Neural cell (in vitro differentiated cells): ENCODE data around the gene IL15RA. TPM values are rescaled to one million over a fixed set of nuclear protein-coding genes. Genes with fewer than 3 reads are reported as not detected.

Experiments used
- H2AFZ ChIP-seq: fragments of 200-600, 300-800 bp; sonication (generic), shearing (Covaris generic); 2 replicates; pipeline ENCODE4 v1.6.0; 2014; ENCODE audit warnings: low read depth, mild to moderate bottlenecking, antibody characterized with exemption, low read length, moderate library complexity
- H3F3A ChIP-seq: fragments of 200-600 bp; shearing (Covaris generic); 2 replicates; pipeline ENCODE4 v1.6.1; 2016; ENCODE audit warnings: mild to moderate bottlenecking, moderate library complexity, mixed read lengths, antibody characterized with exemption, low read length; ENCODE audit not compliant: insufficient read depth, poor library complexity, severe bottlenecking
- H3K27ac ChIP-seq: fragments of 200-600, 300-800 bp; sonication (generic), shearing (Covaris generic); 2 replicates; pipeline ENCODE4 v1.5.1; 2014; ENCODE audit warnings: mild to moderate bottlenecking, low read length, moderate library complexity
- H3K27me3 ChIP-seq: fragments of 300-800, 200-600 bp; sonication (generic), shearing (Covaris generic); 2 replicates; pipeline ENCODE4 v1.6.0; 2014; ENCODE audit warnings: mild to moderate bottlenecking, low read depth, low read length, moderate library complexity; ENCODE audit not compliant: insufficient read depth
- H3K36me3 ChIP-seq: fragments of 300-800, 200-600 bp; sonication (generic), shearing (Covaris generic); 2 replicates; pipeline ENCODE4 v1.5.1; 2014; ENCODE audit warnings: mild to moderate bottlenecking, antibody characterized with exemption, low read length, moderate library complexity; ENCODE audit not compliant: insufficient read depth
- H3K4me2 ChIP-seq: fragments of 300-800, 200-600 bp; sonication (generic), shearing (Covaris generic); 2 replicates; pipeline ENCODE4 v1.6.0; 2014; ENCODE audit warnings: mild to moderate bottlenecking, low read length
- H3K4me3 ChIP-seq: fragments of 300-800, 200-600 bp; sonication (generic), shearing (Covaris generic); 2 replicates; pipeline ENCODE4 v1.5.1; 2014; ENCODE audit warnings: mild to moderate bottlenecking, low read length, moderate library complexity
- H3K79me2 ChIP-seq: fragments of 200-600 bp; shearing (Covaris generic); replicated peaks from 2 replicates; pipeline ENCODE4 v1.6.0; 2014; ENCODE audit warnings: mild to moderate bottlenecking, low read length, moderate library complexity; ENCODE audit not compliant: insufficient read depth
- H3K9ac ChIP-seq: fragments of 300-800, 200-600 bp; sonication (generic), shearing (Covaris generic); 2 replicates; pipeline ENCODE4 v1.6.1; 2016; ENCODE audit warnings: mild to moderate bottlenecking, low read length, mixed read lengths
- H3K9me2 ChIP-seq: fragments of 200-600 bp; shearing (Covaris generic); 2 replicates; pipeline ENCODE4 v1.6.1; 2016; ENCODE audit warnings: mild to moderate bottlenecking, low read length, mixed read lengths; ENCODE audit not compliant: insufficient read depth
- H3K9me3 ChIP-seq: fragments of 200-600, 300-800 bp; sonication (generic), shearing (Covaris generic); 2 replicates; pipeline ENCODE4 v1.6.1; 2016; ENCODE audit warnings: mild to moderate bottlenecking, mixed run types, low read length, moderate library complexity, mixed read lengths
- H4K20me1 ChIP-seq: fragments of 200-600 bp; shearing (Covaris generic); 2 replicates; pipeline ENCODE4 v1.6.1; 2016; ENCODE audit warnings: mild to moderate bottlenecking, mixed run types; ENCODE audit not compliant: insufficient read depth
- EP300 ChIP-seq: fragments of 450-650 bp; conservative IDR thresholded peaks from 2 replicates; pipeline ENCODE4 v1.6.1; 2014; ENCODE audit warnings: antibody characterized with exemption, mild to moderate bottlenecking, moderate library complexity; ENCODE audit not compliant: poor library complexity, severe bottlenecking
- EZH2 ChIP-seq: fragments of 200-600, 300-800 bp; shearing (Covaris generic), sonication (generic); IDR thresholded peaks from 2 replicates; pipeline ENCODE4 v1.6.1; 2014; ENCODE audit warnings: antibody characterized with exemption, low read length, borderline replicate concordance, mild to moderate bottlenecking; ENCODE audit not compliant: insufficient read depth, poor library complexity, severe bottlenecking
- MXI1 ChIP-seq: fragments of 450-650 bp; conservative IDR thresholded peaks from 2 replicates; pipeline ENCODE4 v1.6.1; 2014; ENCODE audit warnings: antibody characterized with exemption, mild to moderate bottlenecking; ENCODE audit not compliant: poor library complexity, severe bottlenecking
- POLR2AphosphoS5 ChIP-seq: IDR thresholded peaks from 2 replicates; pipeline ENCODE4 v1.6.1; 2012
- RAD21 ChIP-seq: fragments of 450-650 bp; conservative IDR thresholded peaks from 2 replicates; pipeline ENCODE4 v1.6.1; 2014; ENCODE audit warnings: antibody characterized with exemption, mild to moderate bottlenecking, moderate library complexity
- SMC3 ChIP-seq: fragments of 450-650 bp; conservative IDR thresholded peaks from 2 replicates; pipeline ENCODE4 v1.6.1; 2014; ENCODE audit warnings: antibody characterized with exemption, mild to moderate bottlenecking, moderate library complexity; ENCODE audit not compliant: poor library complexity
- TAF1 ChIP-seq: IDR thresholded peaks from 2 replicates; pipeline ENCODE4 v1.6.1; 2012; ENCODE audit warnings: low read depth
- polyA plus RNA-seq: library from polyadenylated mRNA; depleted of rRNA; stranded (reverse); fragments of >200 nt; gene quantifications from 2 replicates; pipeline ENCODE4 v1.2.3, GENCODE V29; 2014
- TF ChIP-seq, protein P1 (sequence below): IDR thresholded peaks from 2 replicates; pipeline ENCODE4 v1.6.1; 2012; ENCODE audit warnings: borderline replicate concordance
- TF ChIP-seq, protein P2 (sequence below): fragments of 450-650 bp; IDR thresholded peaks from 2 replicates; pipeline ENCODE4 v1.5.1; 2014; ENCODE audit warnings: antibody characterized with exemption, mild to moderate bottlenecking, moderate library complexity; ENCODE audit not compliant: poor library complexity, severe bottlenecking

IL15RA gene
- polyA plus RNA-seq, 1 donor from 2014 or later, result not detected

DNA sequence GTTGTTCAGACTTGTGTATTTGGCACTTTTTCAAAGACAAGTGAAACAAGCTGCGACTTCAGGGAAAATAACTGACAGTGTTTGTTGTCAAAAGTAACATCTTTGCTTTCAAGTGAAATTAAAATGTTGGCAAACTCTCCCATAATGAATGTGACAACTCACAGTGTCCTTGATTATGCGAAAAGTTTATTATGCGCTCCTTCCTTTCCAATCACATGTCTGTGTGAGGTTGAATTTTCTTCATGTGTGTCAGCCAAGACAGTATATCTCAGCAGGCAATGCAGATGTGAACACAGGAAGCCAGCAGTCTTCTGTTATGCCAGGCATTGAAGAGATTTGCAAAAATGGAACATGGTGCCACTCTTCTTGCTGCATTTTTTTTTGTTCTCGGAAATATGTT is 58.6 kb downstream of the IL15RA start:
- no peaks in the 10 kb centered on the region for H3K27me3 ChIP-seq
- no peak overlapping the region for H2AFZ ChIP-seq
- TF ChIP-seq TAF1 (no peak), POLR2AphosphoS5 (no peak), MXI1 (no peak), EZH2 (no peak), EP300 (no peak), RAD21 (no peak), SMC3 (no peak)
- TF ChIP-seq, protein P1, sequence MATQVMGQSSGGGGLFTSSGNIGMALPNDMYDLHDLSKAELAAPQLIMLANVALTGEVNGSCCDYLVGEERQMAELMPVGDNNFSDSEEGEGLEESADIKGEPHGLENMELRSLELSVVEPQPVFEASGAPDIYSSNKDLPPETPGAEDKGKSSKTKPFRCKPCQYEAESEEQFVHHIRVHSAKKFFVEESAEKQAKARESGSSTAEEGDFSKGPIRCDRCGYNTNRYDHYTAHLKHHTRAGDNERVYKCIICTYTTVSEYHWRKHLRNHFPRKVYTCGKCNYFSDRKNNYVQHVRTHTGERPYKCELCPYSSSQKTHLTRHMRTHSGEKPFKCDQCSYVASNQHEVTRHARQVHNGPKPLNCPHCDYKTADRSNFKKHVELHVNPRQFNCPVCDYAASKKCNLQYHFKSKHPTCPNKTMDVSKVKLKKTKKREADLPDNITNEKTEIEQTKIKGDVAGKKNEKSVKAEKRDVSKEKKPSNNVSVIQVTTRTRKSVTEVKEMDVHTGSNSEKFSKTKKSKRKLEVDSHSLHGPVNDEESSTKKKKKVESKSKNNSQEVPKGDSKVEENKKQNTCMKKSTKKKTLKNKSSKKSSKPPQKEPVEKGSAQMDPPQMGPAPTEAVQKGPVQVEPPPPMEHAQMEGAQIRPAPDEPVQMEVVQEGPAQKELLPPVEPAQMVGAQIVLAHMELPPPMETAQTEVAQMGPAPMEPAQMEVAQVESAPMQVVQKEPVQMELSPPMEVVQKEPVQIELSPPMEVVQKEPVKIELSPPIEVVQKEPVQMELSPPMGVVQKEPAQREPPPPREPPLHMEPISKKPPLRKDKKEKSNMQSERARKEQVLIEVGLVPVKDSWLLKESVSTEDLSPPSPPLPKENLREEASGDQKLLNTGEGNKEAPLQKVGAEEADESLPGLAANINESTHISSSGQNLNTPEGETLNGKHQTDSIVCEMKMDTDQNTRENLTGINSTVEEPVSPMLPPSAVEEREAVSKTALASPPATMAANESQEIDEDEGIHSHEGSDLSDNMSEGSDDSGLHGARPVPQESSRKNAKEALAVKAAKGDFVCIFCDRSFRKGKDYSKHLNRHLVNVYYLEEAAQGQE, result no peak
- TF ChIP-seq, protein P2, sequence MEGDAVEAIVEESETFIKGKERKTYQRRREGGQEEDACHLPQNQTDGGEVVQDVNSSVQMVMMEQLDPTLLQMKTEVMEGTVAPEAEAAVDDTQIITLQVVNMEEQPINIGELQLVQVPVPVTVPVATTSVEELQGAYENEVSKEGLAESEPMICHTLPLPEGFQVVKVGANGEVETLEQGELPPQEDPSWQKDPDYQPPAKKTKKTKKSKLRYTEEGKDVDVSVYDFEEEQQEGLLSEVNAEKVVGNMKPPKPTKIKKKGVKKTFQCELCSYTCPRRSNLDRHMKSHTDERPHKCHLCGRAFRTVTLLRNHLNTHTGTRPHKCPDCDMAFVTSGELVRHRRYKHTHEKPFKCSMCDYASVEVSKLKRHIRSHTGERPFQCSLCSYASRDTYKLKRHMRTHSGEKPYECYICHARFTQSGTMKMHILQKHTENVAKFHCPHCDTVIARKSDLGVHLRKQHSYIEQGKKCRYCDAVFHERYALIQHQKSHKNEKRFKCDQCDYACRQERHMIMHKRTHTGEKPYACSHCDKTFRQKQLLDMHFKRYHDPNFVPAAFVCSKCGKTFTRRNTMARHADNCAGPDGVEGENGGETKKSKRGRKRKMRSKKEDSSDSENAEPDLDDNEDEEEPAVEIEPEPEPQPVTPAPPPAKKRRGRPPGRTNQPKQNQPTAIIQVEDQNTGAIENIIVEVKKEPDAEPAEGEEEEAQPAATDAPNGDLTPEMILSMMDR, result no peak
- H3K36me3 ChIP-seq, result peaks cover 26% of the 10 kb centered on the region
- H3K27ac ChIP-seq, result no peak overlapping the region
- no peaks in the 10 kb centered on the region for H3K9me3 ChIP-seq
- H3K9me2 ChIP-seq, result no peaks in the 10 kb centered on the region
- no peak overlapping the region for H3K4me3 ChIP-seq
- no peaks in the 10 kb centered on the region for H4K20me1 ChIP-seq
- no peak overlapping the region for H3K9ac ChIP-seq
- H3K79me2 ChIP-seq, result no peaks in the 10 kb centered on the region
- H3F3A ChIP-seq, result no peaks in the 10 kb centered on the region
- H3K4me2 ChIP-seq, result no peak overlapping the region

DNA sequence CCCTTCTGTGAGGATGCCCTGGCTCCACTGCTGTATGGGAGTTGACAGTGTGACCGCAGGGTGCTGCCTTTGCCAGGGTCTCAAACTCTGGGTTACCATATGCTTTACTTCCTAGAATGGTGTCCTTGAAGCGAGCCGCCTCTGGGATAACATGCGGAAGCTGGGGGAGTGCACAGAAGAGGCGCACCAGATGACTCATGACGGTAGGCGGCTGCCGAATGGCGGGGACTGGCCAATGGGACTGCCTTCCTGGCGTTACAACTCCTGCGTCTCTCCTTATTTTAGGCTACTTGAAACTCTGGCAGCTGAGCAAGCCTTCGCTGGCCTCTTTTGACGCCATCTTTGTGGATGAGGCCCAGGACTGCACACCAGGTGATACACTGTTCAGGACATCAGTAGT is 60.0 kb downstream of the IL15RA start:
- TF ChIP-seq EP300 (no peak), EZH2 (no peak), MXI1 (no peak), POLR2AphosphoS5 (no peak), SMC3 (no peak), TAF1 (no peak), RAD21 (no peak)
- TF ChIP-seq, protein P1, result no peak
- TF ChIP-seq, protein P2, result no peak
- Histone ChIP-seq H3K36me3 (peaks cover 26% of the 10 kb centered on the region), H3K27me3 (no peaks in the 10 kb centered on the region), H3K27ac (no peak overlapping the region), H3K9me3 (no peaks in the 10 kb centered on the region), H3F3A (no peaks in the 10 kb centered on the region), H3K9ac (no peak overlapping the region), H4K20me1 (no peaks in the 10 kb centered on the region), H3K4me3 (no peak overlapping the region), H3K79me2 (no peaks in the 10 kb centered on the region), H2AFZ (no peak overlapping the region), H3K9me2 (no peaks in the 10 kb centered on the region), H3K4me2 (no peak overlapping the region)
